Esophagus squamous epithelium (tissue), 4 donors: Measurements from ENCODE around the gene CTNNA2.

Experiments used
- POLR2A ChIP-seq, 4 donors: fragments of 450-650 bp; IDR thresholded peaks; one replicate each; pipeline ENCODE4 v1.6.1; 2017; ENCODE audit warnings: antibody characterized with exemption in 4 of 4, mild to moderate bottlenecking in 4 of 4, moderate library complexity in 3 of 4
- TF ChIP-seq, protein P1 (sequence below), 6 experiments: fragments of 450-650 bp in 4 of 6; fragments of 200-600 bp in 2 of 6; sonication (generic) in 2 of 6; IDR thresholded peaks; one replicate each; pipeline ENCODE4 v1.5.1; 2016 to 2019; ENCODE audit warnings: antibody characterized with exemption in 6 of 6, mild to moderate bottlenecking in 4 of 6, moderate library complexity in 4 of 6

GRCh38 chr2:79984476-79984875, 471.6 kb downstream of the CTNNA2 start:
- TF ChIP-seq, protein P1, sequence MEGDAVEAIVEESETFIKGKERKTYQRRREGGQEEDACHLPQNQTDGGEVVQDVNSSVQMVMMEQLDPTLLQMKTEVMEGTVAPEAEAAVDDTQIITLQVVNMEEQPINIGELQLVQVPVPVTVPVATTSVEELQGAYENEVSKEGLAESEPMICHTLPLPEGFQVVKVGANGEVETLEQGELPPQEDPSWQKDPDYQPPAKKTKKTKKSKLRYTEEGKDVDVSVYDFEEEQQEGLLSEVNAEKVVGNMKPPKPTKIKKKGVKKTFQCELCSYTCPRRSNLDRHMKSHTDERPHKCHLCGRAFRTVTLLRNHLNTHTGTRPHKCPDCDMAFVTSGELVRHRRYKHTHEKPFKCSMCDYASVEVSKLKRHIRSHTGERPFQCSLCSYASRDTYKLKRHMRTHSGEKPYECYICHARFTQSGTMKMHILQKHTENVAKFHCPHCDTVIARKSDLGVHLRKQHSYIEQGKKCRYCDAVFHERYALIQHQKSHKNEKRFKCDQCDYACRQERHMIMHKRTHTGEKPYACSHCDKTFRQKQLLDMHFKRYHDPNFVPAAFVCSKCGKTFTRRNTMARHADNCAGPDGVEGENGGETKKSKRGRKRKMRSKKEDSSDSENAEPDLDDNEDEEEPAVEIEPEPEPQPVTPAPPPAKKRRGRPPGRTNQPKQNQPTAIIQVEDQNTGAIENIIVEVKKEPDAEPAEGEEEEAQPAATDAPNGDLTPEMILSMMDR (IDR thresholded peaks at IDR 0.05), result no peak
- no peak for TF ChIP-seq POLR2A (IDR thresholded peaks at IDR 0.05)
